ENCODE results near the gene ZNF799.
"Not testable (repeated sequence)": the region's sequence is repeated elsewhere in the genome, so short reads cannot be mapped to it uniquely, and the experiment has no call there.

Gene ZNF799

DNA sequence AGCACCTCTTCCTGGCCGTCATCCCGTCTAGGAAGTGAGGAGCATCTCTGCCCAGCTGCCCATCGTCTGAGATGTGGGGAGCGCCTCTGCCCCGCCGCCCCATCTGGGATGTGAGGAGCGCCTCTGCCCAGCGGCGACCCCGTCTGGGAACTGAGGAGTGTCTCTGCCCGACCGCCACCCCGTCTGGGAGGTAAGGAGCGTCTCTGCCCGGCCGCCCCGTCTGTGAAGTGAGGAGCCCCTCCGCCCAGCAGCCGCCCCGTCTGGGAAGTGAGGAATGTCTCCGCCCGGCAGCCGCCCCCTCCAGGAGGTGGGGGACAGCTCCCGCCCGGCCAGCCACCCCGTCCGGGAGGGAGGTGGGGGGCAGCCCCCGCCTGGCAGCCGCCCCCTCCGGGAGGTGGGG is 38.8 kb downstream of the ZNF799 start:
- DNase-seq, result not testable (repeated sequence)

DNA sequence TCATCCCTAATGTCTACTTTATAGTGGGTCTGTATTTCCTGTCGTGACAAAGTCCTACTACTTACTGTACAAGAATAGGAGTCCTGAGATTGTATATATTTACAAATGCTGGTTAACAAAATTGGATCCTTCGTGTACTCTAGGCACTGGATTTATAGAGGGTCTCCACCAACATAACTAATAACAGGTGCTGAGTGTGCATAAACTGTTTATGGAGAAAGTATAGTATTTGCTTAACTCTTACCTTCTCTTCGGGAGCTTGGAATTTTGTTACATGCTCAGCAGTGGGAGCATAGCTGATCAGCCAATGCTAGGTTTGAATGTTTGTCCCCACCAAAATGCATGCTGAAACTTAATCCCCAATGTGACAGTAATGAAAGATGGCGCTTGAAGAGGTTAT is 47.7 kb downstream of the ZNF799 start:
- DNase-seq, result no peak

DNA sequence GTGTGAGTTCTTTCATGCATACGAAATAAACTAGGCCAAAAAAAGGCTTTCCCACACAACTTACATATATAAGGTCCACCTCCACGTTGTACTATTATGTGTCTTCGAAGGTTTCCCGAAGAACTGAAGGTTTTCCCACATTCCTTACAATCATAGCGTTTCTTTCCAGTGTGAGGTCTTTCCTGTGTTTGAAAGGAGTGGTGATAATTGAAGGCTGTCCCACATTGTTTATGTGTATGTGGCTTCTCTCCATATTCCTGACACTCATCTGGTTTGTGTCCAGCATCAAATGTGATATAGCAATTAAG is 50.2 kb downstream of the ZNF799 start:
- no peak for DNase-seq

DNA sequence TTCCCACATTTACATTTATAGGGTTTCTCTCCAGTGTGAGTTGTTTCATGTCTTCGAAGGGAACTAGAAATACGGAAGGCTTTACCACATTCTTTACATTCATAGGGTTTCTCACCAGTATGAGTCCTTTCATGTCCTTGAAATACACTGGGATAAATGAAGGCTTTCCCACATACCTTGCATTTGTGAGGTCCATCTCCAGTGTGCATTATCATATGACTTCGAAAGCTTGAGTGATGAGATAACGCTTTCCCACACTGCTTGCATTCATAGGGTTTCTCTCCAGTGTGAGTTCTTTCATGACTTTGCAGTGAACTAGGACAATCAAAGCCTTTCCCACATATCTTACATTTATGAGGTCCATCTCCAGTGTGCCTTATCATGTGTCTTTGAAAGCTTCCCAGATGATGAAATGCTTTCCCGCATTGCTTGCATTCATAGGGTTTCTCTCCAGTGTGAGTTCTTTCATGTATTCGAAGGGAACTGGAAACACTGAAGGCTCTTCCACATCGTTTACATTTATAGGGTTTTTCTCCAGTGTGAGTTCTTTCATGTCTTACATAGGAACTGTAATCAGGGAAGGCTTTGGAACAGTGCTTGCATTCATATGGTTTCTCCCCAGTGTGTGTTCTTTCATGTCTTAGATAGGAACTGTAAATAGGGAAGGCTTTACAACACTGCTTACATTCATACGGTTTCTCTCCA is 50.7 kb downstream of the ZNF799 start:
- no peak for DNase-seq

DNA sequence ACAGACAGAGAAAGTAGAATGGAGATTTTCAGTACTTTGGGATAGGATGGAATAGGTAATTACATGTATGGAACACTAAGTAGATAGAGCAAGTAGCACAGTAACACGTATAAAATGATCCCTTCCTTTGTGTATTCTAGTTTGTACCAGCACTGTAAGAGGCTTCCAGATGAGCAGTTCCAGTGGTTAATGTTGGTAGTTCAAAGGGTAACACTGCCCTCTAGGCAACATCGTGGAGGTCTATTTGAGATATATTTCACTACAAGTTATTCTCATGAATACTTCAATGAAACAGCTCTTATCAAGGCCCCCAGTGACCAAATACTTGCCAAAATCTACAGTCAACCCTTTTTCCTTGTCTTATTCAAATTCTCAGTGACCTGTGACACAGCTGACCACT is 54.2 kb downstream of the ZNF799 start:
- DNase-seq, result no peak

DNA sequence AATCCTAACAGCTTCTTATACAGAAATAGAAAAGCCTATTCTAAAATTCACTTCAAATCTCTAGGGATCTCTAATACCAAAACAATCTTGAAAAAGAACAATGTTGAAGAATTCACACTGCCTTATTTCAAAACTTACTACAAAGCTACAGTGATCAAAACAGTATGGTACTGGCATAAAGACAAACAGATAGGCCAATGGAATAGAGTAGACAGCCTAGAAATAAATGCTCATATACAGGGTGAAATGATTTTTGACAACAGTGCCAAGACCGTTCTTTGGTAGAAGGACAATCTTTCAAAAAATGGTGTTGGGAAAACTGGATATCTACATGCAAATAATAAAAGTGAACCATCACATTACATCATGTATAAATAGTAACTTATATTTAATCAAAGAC is 55.9 kb downstream of the ZNF799 start:
- no peak for DNase-seq
